Keratinocyte (primary cell): Measurements from ENCODE around the gene NTN3. TPM values are rescaled to one million over a fixed set of nuclear protein-coding genes. Genes with fewer than 3 reads are reported as not detected.

Experiments used
- DNase-seq: peaks from one replicate; pipeline ENCODE4 v3.0.0-alpha.2; 2011; ENCODE audit warnings: low read depth, missing footprints, low spot score
- FAIRE-seq: peaks from 2 replicates; lab custom pipeline; 2011; peaks lifted over from hg19 to GRCh38; lab: Jason Lieb, UNC
- H2AFZ ChIP-seq: 2 replicates; pipeline ENCODE4 v1.6.0; 2012; ENCODE audit warnings: low read length, control low read depth, inconsistent platforms; ENCODE audit not compliant: control insufficient read depth
- H3K27ac ChIP-seq: 2 replicates; pipeline ENCODE4 v1.5.1; 2011; ENCODE audit warnings: low read length; ENCODE audit not compliant: control insufficient read depth, insufficient read depth
- H3K27me3 ChIP-seq: 3 replicates; pipeline ENCODE4 v1.6.0; 2011; ENCODE audit warnings: low read length; ENCODE audit not compliant: control insufficient read depth, insufficient read depth; ENCODE audit errors: extremely low read depth
- H3K36me3 ChIP-seq, 2 experiments: 2 replicates in 1 of 2; 3 replicates in 1 of 2; pipeline ENCODE4 v1.5.1; 2011; ENCODE audit warnings: low read length in 2 of 2, mild to moderate bottlenecking in 1 of 2; ENCODE audit not compliant: control insufficient read depth in 2 of 2, insufficient read depth in 2 of 2; ENCODE audit errors: extremely low read depth in 1 of 2
- H3K4me1 ChIP-seq: 3 replicates; pipeline ENCODE4 v1.5.1; 2011; ENCODE audit warnings: low read length; ENCODE audit not compliant: control insufficient read depth, insufficient read depth; ENCODE audit errors: extremely low read depth
- H3K4me2 ChIP-seq: 3 replicates; pipeline ENCODE4 v1.6.0; 2011; ENCODE audit warnings: low read depth, low read length; ENCODE audit not compliant: control insufficient read depth, insufficient read depth; ENCODE audit errors: extremely low read depth
- H3K4me3 ChIP-seq, 3 experiments: fragments of 200-600 bp in 1 of 3; sonication (generic) in 1 of 3; 2 replicates in 2 of 3; 3 replicates in 1 of 3; pipeline ENCODE4 v1.5.1; 2011 to 2016; ENCODE audit warnings: low read length in 3 of 3, mild to moderate bottlenecking in 3 of 3, control low read depth in 2 of 3, inconsistent platforms in 1 of 3, low read depth in 1 of 3, mixed read lengths in 1 of 3, mixed run types in 1 of 3, moderate library complexity in 1 of 3; ENCODE audit not compliant: control insufficient read depth in 2 of 3, insufficient read depth in 2 of 3; ENCODE audit errors: extremely low read depth in 1 of 3
- H3K79me2 ChIP-seq: 2 replicates; pipeline ENCODE4 v1.6.0; 2012; ENCODE audit warnings: low read length; ENCODE audit not compliant: control insufficient read depth, insufficient read depth
- H3K9ac ChIP-seq: 3 replicates; pipeline ENCODE4 v1.6.0; 2011; ENCODE audit warnings: low read length; ENCODE audit not compliant: control insufficient read depth, insufficient read depth; ENCODE audit errors: extremely low read depth
- H3K9me1 ChIP-seq: 3 replicates; pipeline ENCODE4 v1.6.0; 2011; ENCODE audit warnings: low read length; ENCODE audit not compliant: control insufficient read depth, insufficient read depth; ENCODE audit errors: extremely low read depth
- H3K9me3 ChIP-seq: 2 replicates; pipeline ENCODE4 v1.5.1; 2012; ENCODE audit warnings: low read depth, low read length; ENCODE audit not compliant: control insufficient read depth
- H4K20me1 ChIP-seq: 3 replicates; pipeline ENCODE4 v1.6.0; 2011; ENCODE audit warnings: low read length; ENCODE audit not compliant: control insufficient read depth, insufficient read depth; ENCODE audit errors: extremely low read depth
- CTCF ChIP-seq, 3 experiments: IDR thresholded peaks in 1 of 3; conservative IDR thresholded peaks in 1 of 3; optimal IDR thresholded peaks in 1 of 3; 2 replicates in 2 of 3; 3 replicates in 1 of 3; pipeline versions ENCODE3 to v1.5.1; 2011; ENCODE audit warnings: low read length in 3 of 3, mild to moderate bottlenecking in 3 of 3, moderate library complexity in 2 of 3, control low read depth in 1 of 3, inconsistent platforms in 1 of 3; ENCODE audit not compliant: insufficient read depth in 2 of 3; ENCODE audit errors: extremely low read depth in 1 of 3
- EZH2 ChIP-seq: IDR thresholded peaks from one replicate; pipeline ENCODE4 v1.6.1; 2012; ENCODE audit warnings: inconsistent platforms, mild to moderate bottlenecking, low read length, moderate library complexity
- dilution Hi-C: fragments of 300-500 bp; cut with MboI; formaldehyde crosslinking; loops from one replicate; pipeline ENCODE4 v1.7.0; 2020; ENCODE audit warnings: low sequenced_read_pairs; ENCODE audit not compliant: extremely low pct_ligation_motif_present
- polyA plus RNA-seq, 5 experiments: library from polyadenylated mRNA; depleted of rRNA in 3 of 5; stranded (reverse) in 3 of 5; stranded (forward) in 1 of 5; unstranded in 1 of 5; fragments of >200 nt; gene quantifications; 1 replicate in 1 of 5; 2 replicates in 3 of 5; 3 replicates in 1 of 5; pipeline versions ENCODE4 v1.2.1 to v1.2.3, GENCODE V29; 2011 to 2012; ENCODE audit warnings: missing spikeins in 2 of 5, low read depth in 1 of 5, low replicate concordance in 1 of 5

Gene NTN3
- polyA plus RNA-seq, 1 donor (not counting 4 experiments of a cell fraction or from before 2014, with no cell fraction given): not detected

GRCh38 chr16:2429771-2430663, 41.1 kb upstream of the NTN3 start:
- Histone ChIP-seq H4K20me1 (peaks cover 3% of the 10 kb centered on the region), H3K4me2 (peak overlapping the region; percentile 98), H3K9ac (peak overlapping the region; percentile 74), H3K36me3 (peaks cover 9 to 21% of the 10 kb centered on the region in 2 experiments), H3K27me3 (no peaks in the 10 kb centered on the region), H3K4me1 (peaks cover 12% of the 10 kb centered on the region), H3K9me3 (no peaks in the 10 kb centered on the region), H2AFZ (peak overlapping the region; percentile 61), H3K9me1 (no peaks in the 10 kb centered on the region), H3K4me3 (peak overlapping the region; percentile 80 to 90 (median 88)), H3K79me2 (peaks cover 28% of the 10 kb centered on the region), H3K27ac (peak overlapping the region; percentile 43)
- FAIRE-seq (peak; percentile 89), DNase-seq (no peak)
- no peak for TF ChIP-seq EZH2
- peak in 2 of 3 experiments; percentile 24 to 60 for TF ChIP-seq CTCF (optimal IDR thresholded peaks at IDR 0.05 in 1 of 3, IDR thresholded peaks at IDR 0.05 in 1 of 3, conservative IDR thresholded peaks at IDR 0.05 in 1 of 3; ENCODE audit: extremely low read depth in 1 of 3, insufficient read depth in 2 of 3, low read length in 3 of 3)
- dilution Hi-C loops: no loop called here

GRCh38 chr16:2432286-2432685, 38.8 kb upstream of the NTN3 start:
- dilution Hi-C loops: no loop called here
- H3K27ac ChIP-seq: no peak overlapping the region
- TF ChIP-seq CTCF (optimal IDR thresholded peaks at IDR 0.05 in 1 of 3, IDR thresholded peaks at IDR 0.05 in 1 of 3, conservative IDR thresholded peaks at IDR 0.05 in 1 of 3; ENCODE audit: extremely low read depth in 1 of 3, insufficient read depth in 2 of 3, low read length in 3 of 3) (no peak), EZH2 (no peak)
- no peak overlapping the region for H3K9ac ChIP-seq
- H3K4me3 ChIP-seq: no peak overlapping the region
- peaks cover 13 to 39% of the 10 kb centered on the region in 2 experiments for H3K36me3 ChIP-seq
- no peaks in the 10 kb centered on the region for H3K9me1 ChIP-seq
- DNase-seq (no peak), FAIRE-seq (no peak)
- H4K20me1 ChIP-seq: peaks cover 3% of the 10 kb centered on the region
- H3K27me3 ChIP-seq: no peaks in the 10 kb centered on the region
- peaks cover 28% of the 10 kb centered on the region for H3K79me2 ChIP-seq
- no peak overlapping the region for H3K4me2 ChIP-seq
- peaks cover 12% of the 10 kb centered on the region for H3K4me1 ChIP-seq
- no peaks in the 10 kb centered on the region for H3K9me3 ChIP-seq
- no peak overlapping the region for H2AFZ ChIP-seq
